ENCODE measurements around the gene TMTC2.

TMTC2 gene

GRCh38 chr12:82896979-82897378 is 210.3 kb downstream of the TMTC2 start:
- DNase-seq, result no peak

- no peak for DNase-seq
Observed at GRCh38 chr12:82898441-82898840, 211.7 kb downstream of the TMTC2 start.

GRCh38 chr12:82904219-82904790 is 217.6 kb downstream of the TMTC2 start:
- DNase-seq, result no peak

- DNase-seq, result no peak
Observed at GRCh38 chr12:82910246-82910893, 223.7 kb downstream of the TMTC2 start.

GRCh38 chr12:82912406-82912805 is 225.7 kb downstream of the TMTC2 start:
- no peak for DNase-seq

GRCh38 chr12:82919388-82920054 is 232.8 kb downstream of the TMTC2 start:
- no peak for DNase-seq

GRCh38 chr12:82923935-82924334 is 237.2 kb downstream of the TMTC2 start:
- no peak for DNase-seq

GRCh38 chr12:82926630-82927029 is 239.9 kb downstream of the TMTC2 start:
- DNase-seq, result no peak

GRCh38 chr12:82930301-82930700 is 243.6 kb downstream of the TMTC2 start:
- DNase-seq, result no peak

GRCh38 chr12:82931349-82932116 is 244.8 kb downstream of the TMTC2 start:
- no peak for DNase-seq

GRCh38 chr12:82937151-82937550 is 250.4 kb downstream of the TMTC2 start:
- no peak for DNase-seq

- DNase-seq, result no peak
Observed at GRCh38 chr12:82942521-82942920, 255.8 kb downstream of the TMTC2 start.

GRCh38 chr12:82942991-82943401 is 256.3 kb downstream of the TMTC2 start:
- no peak for DNase-seq

GRCh38 chr12:82948491-82948890 is 261.8 kb downstream of the TMTC2 start:
- DNase-seq, result no peak

- no peak for DNase-seq
Observed at GRCh38 chr12:82950356-82950755, 263.6 kb downstream of the TMTC2 start.

- no peak for DNase-seq
Observed at GRCh38 chr12:82952946-82953345, 266.2 kb downstream of the TMTC2 start.

- DNase-seq, result no peak
Observed at GRCh38 chr12:82953397-82953796, 266.7 kb downstream of the TMTC2 start.

GRCh38 chr12:82954064-82954463 is 267.4 kb downstream of the TMTC2 start:
- no peak for DNase-seq

- no peak for DNase-seq
Observed at GRCh38 chr12:82954572-82954971, 267.9 kb downstream of the TMTC2 start.

GRCh38 chr12:82955043-82955442 is 268.3 kb downstream of the TMTC2 start:
- no peak for DNase-seq

GRCh38 chr12:82958966-82959365 is 272.3 kb downstream of the TMTC2 start:
- no peak for DNase-seq

GRCh38 chr12:82959821-82960220 is 273.1 kb downstream of the TMTC2 start:
- no peak for DNase-seq

GRCh38 chr12:82961835-82962234 is 275.1 kb downstream of the TMTC2 start:
- no peak for DNase-seq

GRCh38 chr12:82963956-82964355 is 277.2 kb downstream of the TMTC2 start:
- no peak for DNase-seq

All from NCI-H1048 (cell line).